Erythroblast (primary cell): ENCODE measurements around the gene CBLB.

ENCODE experiments used
- DNase-seq, 2 experiments: peaks; one replicate each; lab custom pipeline; 2025; lab: John Stamatoyannopoulos, UW
- GATA1 ChIP-seq: IDR thresholded peaks from 2 replicates; pipeline ENCODE4 v1.6.1; 2011; ENCODE audit warnings: low read depth, mild to moderate bottlenecking, control low read depth, low read length, moderate library complexity
- POLR2A ChIP-seq: IDR thresholded peaks from 2 replicates; pipeline ENCODE4 v1.6.1; 2011; ENCODE audit warnings: mild to moderate bottlenecking, low read length

CBLB gene

DNA sequence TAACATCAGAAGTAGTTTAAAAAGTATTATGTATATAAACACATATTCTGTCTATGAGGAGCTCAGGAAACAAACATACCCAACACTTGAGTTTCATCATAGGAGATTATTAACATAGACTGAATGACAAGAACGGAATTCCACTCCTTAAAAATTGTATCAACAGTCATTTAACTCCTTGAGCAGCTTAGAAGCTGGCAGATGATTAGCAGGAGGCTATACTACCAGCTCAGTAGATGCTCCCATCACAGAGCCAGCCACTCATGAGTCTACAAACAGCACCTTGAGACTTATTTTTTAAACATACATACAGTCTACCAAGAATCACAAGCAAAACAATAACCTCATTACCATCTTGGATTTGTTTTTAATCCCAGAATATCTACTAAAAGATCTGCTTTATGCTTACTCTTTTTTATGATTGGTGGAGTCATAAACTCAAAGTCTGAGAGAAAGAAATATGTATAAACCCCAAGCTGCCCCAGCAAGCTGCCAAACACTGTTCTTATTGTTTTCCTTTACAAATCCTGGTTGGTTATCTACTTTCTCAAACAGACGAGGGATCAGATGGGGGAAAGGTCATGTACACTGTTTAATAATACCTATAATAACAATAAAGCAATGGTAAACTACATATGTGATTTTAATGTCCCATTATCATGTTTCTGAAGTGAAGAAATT lies 59.5 kb downstream of the CBLB start:
- TF ChIP-seq POLR2A = no peak
- no peak for TF ChIP-seq GATA1
- DNase-seq = no peak

DNA sequence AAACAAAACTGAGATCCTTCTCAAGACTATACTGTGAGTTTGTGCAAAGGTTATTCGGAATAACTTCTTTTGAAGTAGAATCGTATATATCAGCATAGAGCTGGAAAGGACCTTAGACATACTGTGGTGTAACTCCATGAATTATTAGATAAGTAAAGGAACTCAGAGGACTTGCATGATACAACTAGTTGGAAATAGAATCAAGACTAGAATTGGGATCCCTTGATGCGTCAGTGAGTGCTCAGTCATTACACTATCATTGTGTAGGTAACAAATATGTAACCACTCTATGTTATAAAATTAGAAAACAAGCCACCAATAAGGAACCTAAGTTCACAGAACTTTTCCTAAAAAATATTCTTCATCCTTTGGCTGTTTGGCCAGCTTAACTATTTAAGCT lies 61.1 kb downstream of the CBLB start:
- TF ChIP-seq POLR2A (no peak), GATA1 (no peak)
- no peak for DNase-seq

DNA sequence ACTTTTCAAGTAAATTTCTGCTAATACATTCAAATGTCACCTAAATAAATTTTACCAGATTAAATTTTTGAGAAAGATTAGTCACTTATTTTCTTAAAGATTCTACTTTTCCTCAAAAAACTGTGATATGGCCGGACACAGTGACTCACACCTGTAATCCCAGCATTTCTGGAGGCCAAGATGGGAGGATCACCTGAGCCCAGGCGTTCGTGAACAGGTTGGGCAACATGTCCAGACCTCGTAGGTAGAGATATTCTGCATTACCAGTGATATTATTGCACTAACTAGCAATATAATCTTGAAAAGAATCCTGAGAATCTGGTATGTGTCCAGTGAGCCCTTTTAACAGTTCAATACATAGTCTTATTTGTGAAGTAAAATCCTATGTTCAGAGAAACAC lies 61.7 kb downstream of the CBLB start:
- TF ChIP-seq GATA1 (no peak), POLR2A (no peak)
- no peak for DNase-seq

DNA sequence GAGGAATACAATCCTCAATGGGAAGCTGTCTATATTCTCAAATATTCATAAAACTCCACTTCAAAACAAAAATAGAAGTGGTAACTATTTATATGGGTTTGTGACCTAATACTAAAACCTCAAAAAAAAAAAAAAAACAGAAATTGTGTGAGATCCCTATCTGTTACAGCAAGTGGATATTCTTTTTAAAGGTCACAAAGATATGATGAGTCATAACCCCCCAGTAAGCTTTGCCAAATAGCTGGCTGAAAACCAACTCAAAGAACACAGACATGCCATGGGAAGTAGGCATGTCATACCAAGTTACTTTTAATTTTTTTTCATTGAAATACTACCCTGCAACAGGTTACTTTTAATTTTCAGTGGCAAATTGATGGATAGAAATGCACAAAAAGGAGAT lies 62.5 kb downstream of the CBLB start:
- TF ChIP-seq GATA1 (no peak), POLR2A (no peak)
- DNase-seq = peak; percentile 81 to 84

DNA sequence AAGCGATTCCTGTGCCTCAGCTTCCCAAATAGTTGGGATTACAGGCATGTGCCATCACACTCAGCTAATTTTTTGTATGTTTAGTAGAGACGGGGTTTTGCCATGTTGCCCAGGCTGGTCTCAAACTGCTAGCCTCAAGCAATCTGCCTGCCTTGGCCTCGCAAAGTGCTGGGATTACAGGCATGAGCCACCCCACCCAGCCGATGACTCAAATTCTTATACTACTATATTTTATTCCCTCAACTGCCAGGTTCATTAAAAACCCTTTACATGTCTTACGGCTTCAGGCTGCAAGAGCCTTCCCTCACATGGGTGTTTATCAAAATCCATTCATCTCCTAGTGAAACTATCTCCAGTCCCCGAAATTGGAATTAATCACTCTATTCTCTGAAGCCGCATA lies 63.4 kb downstream of the CBLB start:
- peak in 1 of 2 experiments; percentile 10 for DNase-seq
- TF ChIP-seq POLR2A (no peak), GATA1 (no peak)

DNA sequence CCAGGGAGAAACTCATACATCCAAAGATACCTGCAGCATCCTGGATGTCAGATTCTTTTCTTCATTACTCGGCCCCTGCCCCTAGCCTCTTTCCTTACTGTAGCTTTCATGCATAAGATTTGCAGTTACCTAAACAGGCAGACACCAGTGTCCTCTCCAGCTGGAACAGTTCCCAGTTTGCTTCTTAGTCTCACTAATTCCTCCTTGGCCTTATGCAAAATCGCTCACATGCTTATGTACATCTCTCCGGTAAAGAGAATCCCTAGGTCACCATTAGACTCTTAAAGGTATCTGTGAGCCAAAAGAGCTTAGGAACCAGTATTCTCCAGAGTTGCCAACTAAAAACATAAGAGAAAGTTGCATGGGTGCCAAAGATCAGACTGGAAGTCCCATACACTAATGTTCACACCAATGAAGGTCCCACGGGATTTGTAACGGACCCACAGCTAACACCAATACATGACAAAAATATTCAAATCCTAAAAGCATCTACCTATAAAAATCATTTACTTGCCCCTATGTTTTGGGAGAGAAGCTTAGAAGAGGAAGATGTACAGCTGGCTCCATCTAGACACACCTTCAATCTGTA lies 66.6 kb downstream of the CBLB start:
- TF ChIP-seq GATA1 = no peak
- TF ChIP-seq POLR2A = no peak

DNA sequence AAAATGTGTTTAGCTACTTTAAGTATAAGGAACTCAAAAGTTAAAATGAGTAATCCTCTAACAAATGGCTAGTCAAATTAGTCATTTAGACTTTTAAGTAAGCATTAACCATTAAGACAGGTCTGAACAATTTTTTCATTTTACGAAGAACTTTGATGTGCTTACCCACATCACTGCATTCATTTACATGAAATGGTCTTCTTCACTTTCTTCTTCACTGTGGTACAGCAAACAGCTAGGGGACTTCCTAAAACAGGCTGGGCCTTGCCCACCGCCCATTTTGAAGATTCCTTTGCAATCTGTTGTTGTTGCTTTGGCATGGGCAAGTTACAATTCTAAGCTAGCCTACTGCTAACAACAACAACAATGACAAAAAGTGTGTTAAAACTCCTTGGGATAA lies 67.4 kb downstream of the CBLB start:
- no peak for DNase-seq
- TF ChIP-seq GATA1 (no peak), POLR2A (no peak)

More for the DNA sequence above, 66.6 kb downstream of the CBLB start:
- DNase-seq = no peak

DNA sequence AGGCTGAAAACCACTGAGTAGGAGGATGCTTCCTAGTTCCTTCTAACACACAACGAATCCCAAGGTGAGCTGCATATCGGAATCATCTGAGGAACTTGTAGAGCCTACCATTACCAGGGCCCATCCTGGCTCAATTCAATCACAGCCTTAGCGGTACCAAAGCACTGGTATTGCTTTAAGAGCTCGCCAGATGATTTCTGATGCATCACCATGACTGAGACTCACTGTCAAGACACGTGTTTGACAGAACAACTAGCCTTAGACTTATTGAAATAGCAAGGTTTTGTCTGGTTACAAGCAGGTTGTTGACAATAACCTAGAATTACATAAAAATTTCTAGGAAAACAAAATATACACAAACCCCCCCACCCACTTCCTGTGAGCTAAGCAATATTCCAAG lies 68.5 kb downstream of the CBLB start:
- DNase-seq = peak; percentile 2 to 35
- TF ChIP-seq POLR2A (no peak), GATA1 (no peak)

DNA sequence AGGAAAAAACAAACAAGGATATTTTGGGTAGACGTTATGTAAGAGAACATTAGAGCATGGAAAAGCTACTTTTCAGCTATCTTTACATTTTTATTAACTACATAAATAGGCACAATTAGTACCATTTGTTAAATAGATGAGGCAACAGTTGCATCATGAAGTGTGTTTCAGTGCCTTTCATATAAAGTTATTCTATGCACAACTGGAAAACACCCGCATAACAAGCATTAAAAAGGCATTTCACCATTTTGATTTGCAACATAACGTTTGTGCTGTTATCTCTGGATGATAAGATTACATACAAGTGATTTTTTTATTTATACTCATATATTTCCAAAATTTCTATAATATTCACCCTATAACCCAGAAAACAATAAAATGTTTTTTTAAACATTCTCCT lies 69.5 kb downstream of the CBLB start:
- no peak for TF ChIP-seq GATA1
- no peak for TF ChIP-seq POLR2A
- DNase-seq = no peak

DNA sequence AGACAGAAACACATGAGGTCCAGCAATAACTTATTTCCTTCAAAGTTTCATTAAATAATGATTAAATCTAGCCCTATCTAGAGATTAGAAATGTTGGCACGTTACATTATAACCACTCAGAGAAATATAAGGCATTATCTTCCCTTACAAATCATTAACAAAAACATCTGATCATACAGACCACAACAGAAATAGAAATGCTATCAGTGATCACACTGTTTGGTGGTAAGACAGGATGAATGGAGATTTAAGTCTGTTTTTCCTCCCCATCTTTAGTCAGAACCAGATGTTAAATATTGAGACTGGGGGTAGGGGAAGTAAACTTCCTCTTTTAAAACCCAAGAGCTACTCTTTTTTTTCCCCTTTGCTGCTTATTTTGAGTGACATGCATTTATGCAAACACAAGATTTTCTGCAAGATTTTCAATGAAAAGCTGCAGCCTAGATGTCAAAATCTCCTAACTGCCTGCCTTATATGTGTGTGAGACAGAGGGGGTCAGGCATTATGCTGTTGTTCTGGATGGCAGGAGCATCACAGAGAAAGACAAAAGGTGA lies 70.4 kb downstream of the CBLB start:
- TF ChIP-seq POLR2A = no peak
- TF ChIP-seq GATA1 = no peak
- DNase-seq = peak in 1 of 2 experiments; percentile 19

DNA sequence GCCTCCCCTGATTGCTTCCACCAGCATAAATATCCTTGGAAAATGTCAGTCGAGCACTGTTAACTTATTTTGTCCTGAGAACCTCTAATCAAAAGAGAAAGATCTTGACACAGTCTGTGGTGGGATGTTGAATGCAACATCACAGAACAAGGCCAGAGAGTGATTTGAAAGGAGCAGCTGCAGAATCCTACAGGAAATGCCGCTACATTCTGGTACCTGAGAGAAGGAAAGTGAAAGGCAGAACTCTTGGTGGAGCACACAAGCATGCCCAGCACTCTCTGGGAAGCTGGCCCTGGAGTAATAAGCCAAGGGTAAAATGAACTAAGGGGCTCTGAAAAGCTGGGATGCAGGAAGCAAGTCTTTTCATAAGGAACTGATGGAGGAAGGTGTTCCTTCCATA lies 75.8 kb downstream of the CBLB start:
- TF ChIP-seq GATA1 (no peak), POLR2A (no peak)

DNA sequence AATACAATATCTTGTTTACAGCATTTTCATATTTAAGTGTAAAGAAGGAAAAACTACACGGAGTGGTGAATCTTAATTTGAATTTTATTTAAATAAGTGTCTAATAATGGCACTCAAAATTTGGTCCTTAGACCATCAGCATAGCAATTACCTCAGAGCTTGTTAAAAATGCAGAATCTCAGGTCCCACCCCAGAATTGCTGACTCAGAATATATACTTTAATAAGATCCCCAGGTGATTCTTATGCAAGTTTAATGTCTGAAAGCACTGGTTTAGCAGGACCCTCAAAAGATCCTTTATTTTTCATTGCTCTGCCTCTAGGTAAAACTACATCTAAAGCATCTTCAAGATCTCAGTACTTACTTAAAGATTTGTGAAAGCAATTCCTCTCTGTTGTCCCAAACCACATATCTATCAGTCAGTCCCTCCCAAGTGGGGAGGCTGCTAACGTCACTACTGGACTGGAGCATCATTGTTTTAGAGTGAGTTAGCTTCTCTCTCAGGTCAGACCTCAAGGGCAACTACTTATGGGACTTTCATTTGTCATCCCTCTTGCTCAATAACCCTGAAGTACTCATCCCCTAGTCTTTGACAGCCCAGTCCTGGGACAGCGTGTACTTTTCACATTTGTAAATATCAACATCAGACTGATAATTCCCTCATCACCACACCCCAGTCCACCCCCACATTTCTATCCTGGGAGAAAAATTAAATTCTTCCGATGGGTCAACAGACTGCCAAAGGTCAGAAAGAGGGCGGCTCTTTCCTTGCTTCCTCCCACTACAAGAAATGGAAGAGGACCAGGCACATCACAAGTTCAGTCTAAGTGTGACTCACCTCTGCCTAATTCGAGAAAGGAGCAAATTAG lies 76.7 kb downstream of the CBLB start:
- TF ChIP-seq POLR2A (no peak), GATA1 (no peak)

More for the DNA sequence above, 75.8 kb downstream of the CBLB start:
- DNase-seq = no peak

DNA sequence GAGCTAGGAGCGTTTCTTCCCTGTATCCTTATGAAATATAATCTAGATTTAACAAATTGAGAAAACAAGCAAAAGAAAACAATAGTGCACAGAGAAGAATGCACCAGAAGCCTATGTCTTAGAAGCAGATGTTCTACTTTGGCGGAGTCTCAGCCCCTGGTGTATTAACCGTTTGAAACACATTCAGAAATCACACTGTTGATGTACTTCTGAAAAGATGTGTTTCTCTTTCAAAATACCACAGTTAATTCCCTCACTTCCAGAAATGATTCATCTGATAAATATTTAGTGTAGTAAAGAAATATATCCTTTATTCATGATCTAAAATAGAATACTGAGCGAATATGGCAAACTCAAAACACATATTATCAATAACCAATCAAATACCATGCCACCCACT lies 77.7 kb downstream of the CBLB start:
- no peak for DNase-seq
- no peak for TF ChIP-seq POLR2A

More for the DNA sequence above, 76.7 kb downstream of the CBLB start:
- no peak for DNase-seq

DNA sequence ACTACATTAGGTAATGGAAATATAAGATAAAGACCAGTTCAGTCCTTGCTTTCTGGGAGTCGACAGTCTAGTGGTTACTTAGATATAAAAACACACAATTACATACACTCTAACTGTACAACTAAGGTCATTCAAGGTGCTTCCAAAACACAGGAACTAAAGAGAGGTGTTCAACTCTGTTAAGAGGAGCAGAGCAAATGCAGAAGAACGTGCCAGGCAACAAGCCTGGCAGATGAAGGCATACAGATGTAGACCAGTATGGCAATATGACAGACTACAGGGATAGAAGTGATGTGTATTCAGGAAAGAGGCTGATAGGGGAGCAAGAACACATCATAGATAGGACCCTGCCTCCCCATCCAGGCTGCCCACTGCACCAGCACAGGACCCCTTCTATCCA lies 78.3 kb downstream of the CBLB start:
- no peak for TF ChIP-seq GATA1
- TF ChIP-seq POLR2A = no peak
- DNase-seq = peak in 1 of 2 experiments; percentile 18

DNA sequence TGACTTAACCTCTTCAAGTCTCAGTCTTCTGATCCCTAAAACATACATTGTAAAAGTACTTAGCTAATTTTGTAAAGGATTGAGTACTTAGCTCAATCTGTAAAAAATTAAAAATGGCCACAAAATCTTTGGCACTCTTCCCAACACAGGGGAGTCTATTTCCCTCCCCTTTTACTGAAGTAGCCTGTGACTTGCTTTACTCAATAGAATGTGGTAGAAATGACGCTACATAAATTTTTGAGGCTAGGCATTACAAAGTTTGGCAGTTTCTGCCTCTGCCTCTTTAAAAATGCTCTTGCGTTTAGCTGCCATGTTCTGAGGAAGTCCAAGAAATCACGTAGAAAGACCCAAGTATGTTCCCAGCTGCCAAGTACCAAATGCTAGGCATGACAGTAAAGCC lies 80.2 kb downstream of the CBLB start:
- no peak for DNase-seq
- TF ChIP-seq GATA1 (no peak), POLR2A (no peak)
